BLaER1 treated with 17β-estradiol and CSF1 and Interleukin-3, amounts not matched to agents 10 nM and 100 nM (cell line): ENCODE data around the gene LRRK1.

Source experiments
- H3K27ac ChIP-seq, 11 experiments: shearing (Covaris generic); formaldehyde crosslinking; 2 replicates each; pipeline ENCODE4 v1.8.1; 2022
- H3K27me3 ChIP-seq, 11 experiments: shearing (Covaris generic); formaldehyde crosslinking; 2 replicates each; pipeline ENCODE4 v1.8.1; 2022
- H3K36me3 ChIP-seq, 11 experiments: shearing (Covaris generic); formaldehyde crosslinking; 2 replicates each; pipeline ENCODE4 v1.8.1; 2022
- H3K4me1 ChIP-seq, 10 experiments: shearing (Covaris generic); formaldehyde crosslinking; 2 replicates each; pipeline ENCODE4 v1.8.1; 2022
- H3K4me2 ChIP-seq, 11 experiments: shearing (Covaris generic); formaldehyde crosslinking; 2 replicates each; pipeline ENCODE4 v1.8.1; 2022
- H3K4me3 ChIP-seq, 10 experiments: shearing (Covaris generic); formaldehyde crosslinking; 2 replicates each; pipeline ENCODE4 v1.8.1; 2022
- H3K9ac ChIP-seq, 11 experiments: shearing (Covaris generic); formaldehyde crosslinking; 2 replicates each; pipeline ENCODE4 v1.8.1; 2022
- H3K9me3 ChIP-seq, 11 experiments: shearing (Covaris generic); formaldehyde crosslinking; replicated peaks in 1 of 11; 2 replicates each; pipeline ENCODE4 v1.8.1; 2022
- H4K20me1 ChIP-seq, 11 experiments: shearing (Covaris generic); formaldehyde crosslinking; 2 replicates each; pipeline ENCODE4 v1.8.1; 2022
- Cebpa-rat ChIP-seq, 11 experiments: shearing (Covaris generic); IDR thresholded peaks; 2 replicates each; pipeline ENCODE4 v1.8.1; 2022

LRRK1 gene

DNA sequence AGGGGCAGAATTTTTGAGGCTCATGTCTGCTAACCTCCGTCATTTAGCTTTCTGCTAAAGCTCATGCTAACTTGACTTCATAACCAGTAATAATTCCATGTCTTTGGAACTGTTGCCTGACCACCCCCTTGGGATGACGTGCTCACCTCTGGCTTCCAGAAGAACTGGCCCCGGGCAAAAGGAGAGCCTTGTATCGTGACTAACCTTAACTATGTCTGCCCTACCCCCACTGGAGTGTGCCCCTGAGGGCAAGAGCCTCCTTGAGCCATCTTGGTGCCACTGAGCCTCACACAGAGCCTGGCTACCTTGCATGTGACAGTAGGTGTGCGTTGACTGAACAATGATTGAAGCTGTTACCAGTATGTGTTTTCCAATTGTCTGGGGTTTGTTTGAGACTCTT is 4.7 kb downstream of the LRRK1 start:
- H3K9ac ChIP-seq, result no peak overlapping the region
- peaks cover 27 to 54% (median 45%) of the 10 kb centered on the region in 11 experiments for H3K27me3 ChIP-seq
- no peaks in the 10 kb centered on the region for H3K9me3 ChIP-seq
- TF ChIP-seq Cebpa-rat (IDR thresholded peaks at IDR 0.05), result no peak
- peaks cover 0 to 5% (median 0%) of the 10 kb centered on the region in 11 experiments; a peak in 1 of 22 replicates for H3K36me3 ChIP-seq
- H4K20me1 ChIP-seq, result peaks cover 0 to 22% (median 0%) of the 10 kb centered on the region in 11 experiments; a peak in 7 of 22 replicates
- H3K4me1 ChIP-seq, result peaks cover 34 to 67% (median 51%) of the 10 kb centered on the region in 10 experiments
- H3K27ac ChIP-seq, result no peak overlapping the region
- peak overlapping the region in 8 of 11 experiments; percentile 23 to 95 (median 78); a peak in 10 of 22 replicates for H3K4me2 ChIP-seq
- H3K4me3 ChIP-seq, result no peak overlapping the region

GRCh38 chr15:100924436-100924835 is 5.3 kb downstream of the LRRK1 start:
- TF ChIP-seq Cebpa-rat (IDR thresholded peaks at IDR 0.05), result no peak
- H3K4me2 ChIP-seq, result peak overlapping the region in 2 of 11 experiments; percentile 26 to 95; a peak in 1 of 22 replicates

DNA sequence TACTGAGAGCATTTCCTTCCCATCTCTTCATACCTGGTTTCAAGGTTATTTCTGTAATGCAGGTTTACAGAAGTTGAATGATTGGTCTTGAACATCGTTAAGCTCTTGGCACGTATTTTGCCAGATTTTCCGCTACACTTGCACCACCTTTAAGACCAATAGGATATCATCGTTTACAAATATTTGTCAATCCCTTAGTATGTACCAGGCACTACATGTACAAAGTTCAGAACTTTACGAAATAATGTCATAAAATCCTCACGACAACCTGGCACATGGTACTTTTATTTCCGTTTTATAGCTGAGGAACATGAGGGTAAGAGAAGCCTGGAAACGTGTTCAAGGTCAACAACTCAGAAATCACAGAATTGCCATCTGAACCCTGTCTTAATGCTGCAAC is 6.3 kb downstream of the LRRK1 start:
- peaks cover 0 to 5% (median 0%) of the 10 kb centered on the region in 11 experiments; a peak in 1 of 22 replicates for H3K36me3 ChIP-seq
- H3K4me2 ChIP-seq, result no peak overlapping the region
- TF ChIP-seq Cebpa-rat (IDR thresholded peaks at IDR 0.05), result no peak
- no peak overlapping the region for H3K27ac ChIP-seq
- peaks cover 40 to 70% (median 58%) of the 10 kb centered on the region in 10 experiments for H3K4me1 ChIP-seq
- no peaks in the 10 kb centered on the region for H3K9me3 ChIP-seq
- H3K9ac ChIP-seq, result no peak overlapping the region
- H3K4me3 ChIP-seq, result no peak overlapping the region
- H4K20me1 ChIP-seq, result peaks cover 0 to 14% (median 0%) of the 10 kb centered on the region in 11 experiments; a peak in 4 of 22 replicates
- H3K27me3 ChIP-seq, result peaks cover 11 to 38% (median 29%) of the 10 kb centered on the region in 11 experiments

More at GRCh38 chr15:100924436-100924835, 5.3 kb downstream of the LRRK1 start:
- Histone ChIP-seq H3K27me3 (peaks cover 22 to 48% (median 40%) of the 10 kb centered on the region in 11 experiments), H3K27ac (no peak overlapping the region), H3K4me3 (no peak overlapping the region), H4K20me1 (peaks cover 0 to 22% (median 0%) of the 10 kb centered on the region in 11 experiments; a peak in 7 of 22 replicates), H3K4me1 (peaks cover 35 to 70% (median 55%) of the 10 kb centered on the region in 10 experiments), H3K9me3 (no peaks in the 10 kb centered on the region), H3K9ac (no peak overlapping the region), H3K36me3 (peaks cover 0 to 5% (median 0%) of the 10 kb centered on the region in 11 experiments; a peak in 1 of 22 replicates)

- Histone ChIP-seq H3K9ac (no peak overlapping the region), H3K27me3 (peaks cover 4 to 30% (median 21%) of the 10 kb centered on the region in 11 experiments), H3K4me2 (no peak overlapping the region), H3K4me1 (peaks cover 32 to 70% (median 63%) of the 10 kb centered on the region in 10 experiments), H3K27ac (no peak overlapping the region), H4K20me1 (0 out of 22 replicates have a peak, but pooled peaks cover 0 to 6% (median 0%) of the 10 kb centered on the region in 11 experiments), H3K4me3 (no peak overlapping the region), H3K36me3 (peaks cover 0 to 5% (median 0%) of the 10 kb centered on the region in 11 experiments; a peak in 1 of 22 replicates), H3K9me3 (no peaks in the 10 kb centered on the region)
- no peak for TF ChIP-seq Cebpa-rat (IDR thresholded peaks at IDR 0.05)
Observed at GRCh38 chr15:100926258-100926657, 7.1 kb downstream of the LRRK1 start.

GRCh38 chr15:100926971-100927756 is 8.0 kb downstream of the LRRK1 start:
- H3K9me3 ChIP-seq, result no peaks in the 10 kb centered on the region
- peaks cover 0 to 21% (median 12%) of the 10 kb centered on the region in 11 experiments; a peak in 13 of 22 replicates for H3K27me3 ChIP-seq
- H3K27ac ChIP-seq, result no peak overlapping the region
- no peak overlapping the region for H3K9ac ChIP-seq
- no peak overlapping the region for H3K4me3 ChIP-seq
- peaks cover 0 to 5% (median 0%) of the 10 kb centered on the region in 11 experiments; a peak in 1 of 22 replicates for H3K36me3 ChIP-seq
- no peak for TF ChIP-seq Cebpa-rat (IDR thresholded peaks at IDR 0.05)
- 0 out of 22 replicates have a peak, but pooled peaks cover 0 to 6% (median 0%) of the 10 kb centered on the region in 11 experiments for H4K20me1 ChIP-seq
- peak overlapping the region in 8 of 11 experiments; percentile 12 to 59 (median 25); a peak in 11 of 22 replicates for H3K4me2 ChIP-seq
- peaks cover 26 to 76% (median 66%) of the 10 kb centered on the region in 10 experiments for H3K4me1 ChIP-seq

DNA sequence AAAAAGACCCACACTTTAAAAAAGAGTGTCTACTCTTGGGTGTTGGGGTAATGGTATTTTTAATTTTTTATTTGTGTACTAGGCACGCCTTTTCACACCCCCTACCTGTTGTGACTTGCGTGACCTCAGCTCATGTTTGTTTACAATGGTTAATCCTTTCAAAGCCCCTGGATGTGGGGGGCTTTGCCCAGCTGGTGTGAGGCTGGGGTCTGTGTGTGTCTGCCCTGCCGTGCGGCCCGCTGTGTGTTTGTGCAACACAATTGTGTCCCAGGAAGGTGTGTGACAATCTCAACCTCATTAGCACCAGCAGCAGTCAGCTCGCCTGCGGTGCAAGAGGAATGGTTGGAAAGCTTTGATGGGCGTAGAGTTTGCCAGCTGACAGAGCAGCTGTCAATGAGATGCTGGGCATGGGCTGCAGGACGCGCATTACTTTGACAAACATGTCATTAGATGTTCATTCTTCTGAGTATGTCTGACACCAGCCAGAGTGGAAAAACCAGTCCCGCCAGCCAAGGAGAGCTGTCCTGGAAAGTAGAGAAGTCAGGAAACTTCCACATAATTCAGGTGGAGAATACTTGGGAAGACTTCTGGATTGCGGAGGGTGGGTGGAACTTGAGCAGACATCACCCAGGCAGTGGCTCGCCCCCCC is 9.6 kb downstream of the LRRK1 start:
- H3K9ac ChIP-seq, result no peak overlapping the region
- H3K4me2 ChIP-seq, result peak overlapping the region in 9 of 11 experiments; percentile 76 to 95 (median 87); a peak in 19 of 22 replicates
- no peak overlapping the region for H3K4me3 ChIP-seq

DNA sequence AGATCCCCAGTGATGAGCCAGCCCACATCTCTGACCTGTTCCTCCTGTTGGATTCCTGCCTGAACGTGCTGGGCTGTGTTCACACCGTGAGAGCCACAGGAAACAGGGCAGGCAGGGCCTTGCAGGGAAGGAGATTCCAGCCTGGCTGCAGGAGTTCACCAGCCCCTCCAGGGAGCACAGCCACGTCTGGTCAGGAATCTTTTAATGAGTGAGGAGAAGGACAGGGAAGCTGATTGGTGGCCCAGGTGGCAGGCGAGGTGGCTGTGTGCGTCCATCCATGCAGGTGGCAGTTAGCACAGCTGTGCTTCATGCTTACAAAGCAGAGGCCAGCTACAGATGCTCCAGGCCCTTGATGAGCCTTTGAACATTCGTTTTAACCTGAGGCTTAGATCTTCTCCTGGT is 10.5 kb downstream of the LRRK1 start:
- peak overlapping the region; percentile 36 to 95 (median 87) for H3K4me2 ChIP-seq
- 0 out of 20 replicates have a peak overlapping the region, but pooled peaks of 1 of the 10 experiments have one; percentile 7 for H3K4me3 ChIP-seq
- peak overlapping the region in 5 of 11 experiments; percentile 9 to 48 (median 35); a peak in 7 of 22 replicates for H3K9ac ChIP-seq

More for the DNA sequence above, 9.6 kb downstream of the LRRK1 start:
- H3K27me3 ChIP-seq, result peaks cover 0 to 9% (median 0%) of the 10 kb centered on the region in 11 experiments; a peak in 4 of 22 replicates
- TF ChIP-seq Cebpa-rat (IDR thresholded peaks at IDR 0.05), result no peak
- H3K9me3 ChIP-seq, result no peaks in the 10 kb centered on the region
- no peaks in the 10 kb centered on the region for H4K20me1 ChIP-seq
- peaks cover 25 to 75% (median 63%) of the 10 kb centered on the region in 10 experiments for H3K4me1 ChIP-seq
- peak overlapping the region in 1 of 11 experiments; percentile 46; a peak in 2 of 22 replicates for H3K27ac ChIP-seq
- H3K36me3 ChIP-seq, result peaks cover 0 to 5% (median 0%) of the 10 kb centered on the region in 11 experiments; a peak in 1 of 22 replicates

GRCh38 chr15:100930306-100930848 is 11.2 kb downstream of the LRRK1 start:
- peaks cover 36 to 85% (median 75%) of the 10 kb centered on the region in 10 experiments for H3K4me1 ChIP-seq
- no peak overlapping the region for H3K4me3 ChIP-seq
- H3K9me3 ChIP-seq, result no peaks in the 10 kb centered on the region
- H3K27me3 ChIP-seq, result no peaks in the 10 kb centered on the region
- peak overlapping the region in 4 of 11 experiments; percentile 16 to 46 (median 43); a peak in 6 of 22 replicates for H3K27ac ChIP-seq
- peak overlapping the region in 4 of 11 experiments; percentile 9 to 48 (median 40); a peak in 6 of 22 replicates for H3K9ac ChIP-seq
- peaks cover 0 to 5% (median 0%) of the 10 kb centered on the region in 11 experiments; a peak in 1 of 22 replicates for H3K36me3 ChIP-seq
- TF ChIP-seq Cebpa-rat (IDR thresholded peaks at IDR 0.05), result no peak
- H3K4me2 ChIP-seq, result peak overlapping the region; percentile 36 to 95 (median 87); a peak in 20 of 22 replicates
- H4K20me1 ChIP-seq, result no peaks in the 10 kb centered on the region; a peak in 1 of 22 replicates

More for the DNA sequence above, 10.5 kb downstream of the LRRK1 start:
- peaks cover 0 to under 1% (median 0%) of the 10 kb centered on the region in 11 experiments; a peak in 1 of 22 replicates for H3K27me3 ChIP-seq
- no peaks in the 10 kb centered on the region for H3K9me3 ChIP-seq
- TF ChIP-seq Cebpa-rat (IDR thresholded peaks at IDR 0.05), result no peak
- no peaks in the 10 kb centered on the region; a peak in 1 of 22 replicates for H4K20me1 ChIP-seq
- peaks cover 0 to 5% (median 0%) of the 10 kb centered on the region in 11 experiments; a peak in 1 of 22 replicates for H3K36me3 ChIP-seq
- peaks cover 30 to 77% (median 67%) of the 10 kb centered on the region in 10 experiments for H3K4me1 ChIP-seq
- H3K27ac ChIP-seq, result peak overlapping the region in 4 of 11 experiments; percentile 16 to 46 (median 43); a peak in 7 of 22 replicates
